NCI-H460 (cell line): ENCODE data around the gene MTUS2. TPM values are rescaled to one million over a fixed set of nuclear protein-coding genes. Genes with fewer than 3 reads are reported as not detected.
"Not testable (repeated sequence)": the region's sequence is repeated elsewhere in the genome, so short reads cannot be mapped to it uniquely, and the experiment has no call there.

Experiments used
- DNase-seq: peaks from one replicate; pipeline ENCODE4 v3.0.0-alpha.2; 2016; ENCODE audit warnings: low read depth; ENCODE audit errors: extremely low read depth
- total RNA-seq: library from RNA; depleted of rRNA; stranded (reverse); fragments of >200 nt; shearing (Covaris generic); gene quantifications from 2 replicates; pipeline ENCODE4 v1.2.3, GENCODE V29; 2014

Gene MTUS2
- total RNA-seq, 1 experiment from 2014 or later = not detected

DNA sequence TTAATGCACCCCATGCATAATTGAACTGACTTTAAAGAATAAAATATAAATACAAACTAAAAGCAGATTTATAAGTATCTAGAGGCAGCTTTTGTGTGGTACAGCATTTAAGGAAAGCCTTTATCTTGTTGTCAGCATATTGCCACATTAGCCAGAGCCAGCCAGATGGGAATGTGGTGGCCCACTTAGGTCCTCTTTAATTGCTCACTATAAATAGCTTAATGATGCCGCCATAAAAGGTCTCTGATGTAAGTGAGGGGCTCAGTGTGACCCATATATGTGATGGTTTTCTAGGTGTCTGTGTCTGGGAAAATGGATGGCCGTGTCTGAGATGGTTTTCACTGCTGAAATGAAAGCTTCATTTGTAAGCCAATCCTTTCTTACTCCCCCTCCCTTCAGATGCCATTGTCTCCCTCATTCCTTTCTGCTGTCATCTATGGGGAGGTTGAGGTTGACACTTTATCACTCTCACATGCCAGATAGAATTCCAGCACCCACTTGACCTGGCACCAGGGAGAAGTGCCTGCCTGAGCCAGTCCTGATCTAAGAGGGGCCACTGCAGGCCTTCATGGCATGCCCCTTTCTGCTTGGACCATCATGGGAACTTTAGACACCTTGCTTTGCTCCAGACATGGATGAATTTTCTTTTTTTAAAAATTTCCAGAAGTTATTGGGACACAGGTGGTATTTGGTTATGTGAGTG, 135.3 kb downstream of the MTUS2 start:
- no peak for DNase-seq

DNA sequence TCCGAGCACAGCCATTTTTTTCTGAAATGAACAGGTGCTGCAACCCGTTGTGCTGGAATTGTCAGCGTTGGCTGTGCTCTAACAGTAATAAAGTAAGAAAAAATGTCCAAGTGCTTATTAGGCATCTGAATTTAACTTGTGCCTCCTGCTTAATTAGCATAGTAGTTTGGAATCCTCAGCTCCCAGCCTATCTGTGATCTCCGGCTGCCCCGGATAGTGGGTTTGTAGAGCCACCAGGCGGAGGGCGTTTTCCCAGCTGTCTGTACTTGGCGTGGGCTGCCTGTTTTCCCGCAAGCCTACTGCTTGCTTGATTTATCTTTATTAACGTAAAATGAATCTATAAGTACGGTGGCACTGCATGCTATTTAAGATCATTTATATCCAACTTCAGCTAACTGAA, 137.9 kb downstream of the MTUS2 start:
- DNase-seq = no peak

DNA sequence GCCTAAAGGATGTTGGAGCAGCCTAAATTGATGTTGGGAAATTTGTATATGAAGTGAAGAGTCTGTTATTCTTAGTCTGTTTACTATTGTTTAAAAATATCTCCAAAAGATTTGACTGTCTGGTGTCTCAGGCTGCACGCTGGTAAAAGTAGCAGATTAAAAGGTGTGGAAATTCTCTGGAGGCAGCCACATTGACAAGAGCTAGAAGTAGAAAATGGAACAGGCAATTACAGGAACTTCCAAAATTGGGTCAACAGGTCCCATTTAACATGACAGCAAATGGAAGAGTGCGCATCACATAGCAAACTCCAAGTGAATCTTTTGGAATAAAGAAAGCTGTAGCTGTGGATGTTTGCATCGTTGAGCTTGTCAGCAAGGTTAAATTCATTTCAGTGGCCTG, 138.3 kb downstream of the MTUS2 start:
- DNase-seq = no peak

DNA sequence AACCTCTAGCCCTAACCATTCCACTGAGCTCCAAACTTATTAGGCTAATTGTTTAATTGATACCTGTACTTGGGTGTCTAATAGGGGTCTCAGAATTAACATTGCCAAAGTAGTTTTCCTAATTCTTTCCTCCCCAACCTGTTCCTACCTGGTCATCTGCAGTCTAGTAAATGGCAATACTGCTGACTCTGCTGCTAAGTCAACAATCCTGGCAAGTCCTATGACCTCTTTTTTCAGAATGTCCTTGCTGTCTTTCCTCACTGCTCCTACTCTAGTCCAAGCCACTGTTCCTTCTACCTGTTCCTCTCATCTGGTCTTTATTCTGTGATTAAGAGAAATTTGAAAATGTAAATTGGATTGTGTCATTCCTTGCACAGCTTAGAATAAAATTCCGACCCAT, 143.9 kb downstream of the MTUS2 start:
- DNase-seq = no peak

- no peak for DNase-seq
Measured at GRCh38 chr13:28964803-28965202, 144.7 kb downstream of the MTUS2 start.

GRCh38 chr13:28967029-28967915, 147.1 kb downstream of the MTUS2 start:
- no peak for DNase-seq

DNA sequence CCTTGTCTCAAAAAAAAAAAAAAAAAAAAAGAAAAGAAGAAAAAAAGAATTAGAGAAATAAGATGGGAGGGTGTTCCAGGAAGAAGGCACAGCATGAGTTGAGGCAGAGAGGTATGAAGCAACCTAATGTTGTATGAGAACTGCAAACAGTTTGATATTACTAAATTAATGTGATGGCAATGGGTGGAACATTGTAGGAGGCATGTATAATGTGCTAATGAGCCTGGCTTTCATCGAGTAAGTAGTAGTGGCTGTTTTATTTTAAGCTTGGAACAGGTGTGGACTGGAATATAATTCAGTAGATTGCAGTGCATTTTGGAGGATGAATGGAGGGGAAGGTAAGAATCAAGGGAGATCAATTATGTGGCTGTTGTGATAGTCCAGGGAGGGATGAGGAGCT, 156.1 kb downstream of the MTUS2 start:
- DNase-seq = no peak

- no peak for DNase-seq
Measured at GRCh38 chr13:28976636-28977035, 156.5 kb downstream of the MTUS2 start.

DNA sequence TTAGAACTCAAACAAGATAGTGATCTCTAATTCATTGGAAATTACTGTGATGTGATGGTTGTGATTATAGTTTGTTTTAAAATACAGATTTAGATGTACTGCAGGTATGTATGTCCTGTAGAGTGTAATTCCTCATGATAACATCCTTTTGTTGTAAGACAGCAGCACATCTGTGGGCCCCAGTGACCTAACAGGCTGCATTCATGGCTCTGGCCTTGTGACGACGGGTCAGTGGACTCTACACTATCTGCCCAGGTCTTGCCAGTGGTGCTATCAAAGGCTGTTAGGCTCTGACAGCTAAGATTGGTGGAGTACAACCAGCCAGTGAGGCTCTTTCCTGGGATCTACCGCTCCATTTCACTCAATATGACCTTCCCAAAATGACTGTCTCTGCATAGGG, 158.4 kb downstream of the MTUS2 start:
- DNase-seq = no peak

DNA sequence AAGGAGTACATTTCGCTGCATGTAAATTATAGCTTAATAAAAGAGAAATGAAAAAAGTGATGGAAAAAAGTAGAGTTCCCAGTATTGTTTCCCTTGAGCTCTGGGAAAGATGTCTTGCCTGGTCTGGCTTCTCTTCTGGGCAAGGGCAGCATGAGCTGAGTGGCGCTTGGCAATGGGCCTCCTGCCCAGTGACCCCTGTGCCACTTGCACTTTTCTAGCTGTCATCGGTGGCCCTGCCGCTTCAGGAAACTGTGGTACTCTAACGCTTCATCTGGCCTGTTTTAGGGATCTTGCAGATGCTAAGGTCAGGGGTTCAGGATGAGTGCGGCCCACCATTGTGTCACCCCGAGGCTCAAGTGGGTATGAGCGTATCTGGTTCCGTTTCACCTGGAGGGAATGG, 161.4 kb downstream of the MTUS2 start:
- no peak for DNase-seq

DNA sequence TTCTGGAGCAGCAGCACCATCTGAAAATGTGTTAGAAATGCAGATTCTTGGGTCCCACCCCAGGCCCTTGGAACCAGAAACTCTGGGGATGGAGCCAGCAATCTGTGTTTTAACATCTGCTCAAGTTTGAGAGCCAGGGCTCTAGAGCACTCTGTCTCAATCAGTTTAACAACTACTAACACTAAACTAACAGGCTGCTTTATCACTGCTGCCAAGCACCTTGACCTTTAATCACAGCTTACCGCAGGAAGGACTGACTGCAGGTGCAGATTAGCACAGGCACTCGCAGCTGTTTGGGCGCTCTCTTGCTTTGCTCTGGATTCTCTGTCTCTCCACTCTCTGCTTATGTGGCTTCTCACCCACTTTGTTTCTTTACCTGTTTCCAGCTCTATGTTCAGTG, 163.5 kb downstream of the MTUS2 start:
- DNase-seq = no peak

GRCh38 chr13:28984326-28984725, 164.2 kb downstream of the MTUS2 start:
- DNase-seq = no peak

DNA sequence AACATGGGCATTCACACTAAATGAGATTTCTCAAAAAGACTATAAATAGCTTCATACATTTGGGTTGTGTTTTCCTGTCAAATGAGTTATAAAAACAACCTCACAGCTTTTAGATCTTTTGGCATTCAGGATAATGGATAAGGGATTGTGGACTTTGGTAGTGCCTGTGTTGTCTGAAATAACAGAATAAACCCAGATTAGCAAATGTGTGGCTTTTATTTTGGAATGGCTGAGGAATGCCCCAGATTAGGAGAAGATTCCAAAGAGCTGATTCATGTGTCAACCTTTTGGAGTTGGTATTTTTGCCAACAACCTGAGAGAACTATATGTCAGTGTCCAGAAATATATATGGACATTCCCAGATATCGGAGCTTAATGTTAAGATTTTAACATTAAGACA, 164.7 kb downstream of the MTUS2 start:
- no peak for DNase-seq

DNA sequence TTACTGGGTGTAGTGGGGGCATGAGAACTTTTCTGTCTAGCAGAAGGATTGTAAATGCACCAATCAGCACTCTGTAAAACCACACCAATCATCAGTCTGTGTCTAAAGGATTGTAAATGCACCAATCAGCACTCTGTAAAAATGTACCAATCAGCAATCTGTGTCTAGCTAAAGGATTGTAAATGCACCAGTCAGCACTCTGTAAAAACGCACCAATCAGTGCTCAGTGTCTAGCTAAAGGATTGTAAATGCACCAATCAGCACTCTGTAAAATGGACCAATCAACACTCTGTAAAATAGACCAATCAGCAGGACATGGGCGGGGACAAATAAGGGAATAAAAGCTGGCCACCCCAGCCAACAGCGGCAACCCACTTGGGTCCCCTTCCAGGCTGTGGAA, 170.2 kb downstream of the MTUS2 start:
- not testable (repeated sequence) for DNase-seq

GRCh38 chr13:28991764-28992163, 171.6 kb downstream of the MTUS2 start:
- DNase-seq = no peak

DNA sequence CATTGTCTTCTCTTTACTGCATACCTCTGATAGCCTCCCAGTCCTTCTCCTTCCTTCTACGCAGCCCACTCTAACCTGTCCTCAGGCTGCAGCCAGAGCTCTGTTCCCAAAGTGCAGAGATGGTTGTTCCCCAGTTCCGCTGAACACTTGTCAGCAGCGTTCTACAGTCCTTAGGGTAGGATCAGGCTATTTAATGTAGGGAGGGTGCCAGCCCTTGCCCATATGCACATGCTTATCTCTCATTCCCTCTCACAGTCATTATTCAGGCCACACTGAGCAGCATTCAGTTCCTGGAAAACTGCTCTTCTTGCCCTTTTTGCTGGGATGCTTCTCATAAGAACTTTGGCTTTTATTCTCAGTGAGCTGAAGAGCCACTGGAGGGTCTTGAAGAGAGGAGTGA, 180.7 kb downstream of the MTUS2 start:
- no peak for DNase-seq

DNA sequence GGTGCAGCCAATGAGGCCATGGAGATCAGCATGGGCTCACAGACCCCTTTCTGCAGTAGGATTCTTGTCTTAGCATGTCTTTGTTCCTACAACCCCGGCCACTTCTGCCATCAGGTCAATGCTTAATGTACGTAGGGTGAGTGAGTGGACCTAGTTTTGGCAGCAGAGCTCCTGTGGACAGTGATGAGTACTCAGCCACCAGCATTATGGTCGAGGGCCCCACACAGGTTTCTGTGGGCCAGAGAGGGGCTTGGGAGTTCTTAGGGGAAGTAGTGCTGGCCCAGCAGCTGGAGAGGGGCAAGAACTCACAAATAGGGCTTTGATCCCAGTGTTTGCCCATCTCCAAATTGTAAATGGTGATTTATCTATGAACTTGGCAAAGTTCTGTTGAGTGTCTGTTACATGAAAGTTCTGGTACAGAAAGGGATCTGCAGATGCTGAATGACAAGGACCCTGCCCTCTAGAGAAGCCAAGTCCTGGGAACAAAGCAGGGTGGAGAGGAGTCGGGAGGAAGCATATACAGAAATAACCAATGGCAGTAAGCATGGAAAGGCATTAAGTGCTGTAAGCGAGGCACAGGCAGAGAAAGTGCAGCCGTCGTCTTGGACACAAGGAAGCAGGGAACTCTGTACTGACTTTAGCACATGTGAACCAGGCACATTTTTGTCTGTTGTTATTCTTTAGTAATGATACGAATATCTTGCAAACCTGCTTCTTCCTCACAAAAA, 185.1 kb downstream of the MTUS2 start:
- DNase-seq = no peak

GRCh38 chr13:29005763-29006120, 185.6 kb downstream of the MTUS2 start:
- no peak for DNase-seq

- DNase-seq = no peak
Measured at GRCh38 chr13:29006359-29006850, 186.3 kb downstream of the MTUS2 start.

- DNase-seq = no peak
Measured at GRCh38 chr13:29008296-29008695, 188.2 kb downstream of the MTUS2 start.

GRCh38 chr13:29020314-29020713, 200.2 kb downstream of the MTUS2 start:
- DNase-seq = no peak
